AG04450 (cell line): ENCODE data around the gene EEF1G. TPM values are rescaled to one million over a fixed set of nuclear protein-coding genes. Genes with fewer than 3 reads are reported as not detected.

Source experiments
- CTCF ChIA-PET: fragments of 300-600, 350-600 bp; formaldehyde crosslinking; extraction: SDS; loops from one replicate; lab custom pipeline; 2022; ENCODE audit warnings: antibody characterized with exemption, inconsistent platforms; lab: Charles Lee
- POLR2A ChIA-PET: fragments of 350-600 bp; formaldehyde crosslinking; extraction: SDS; loops from one replicate; lab custom pipeline; 2021; ENCODE audit warnings: antibody characterized with exemption, inconsistent platforms; lab: Yijun Ruan, JAX
- DNase-seq: peaks from one replicate; pipeline ENCODE4 v3.0.0-alpha.2; 2011; ENCODE audit warnings: low read depth, low spot score
- H3K27ac ChIP-seq: one replicate; pipeline ENCODE4 v1.5.1; 2012; ENCODE audit warnings: low read depth, low read length, control low read depth
- H3K27me3 ChIP-seq: one replicate; pipeline ENCODE4 v1.6.0; 2012; ENCODE audit warnings: low read length; ENCODE audit not compliant: control insufficient read depth, insufficient read depth
- H3K4me3 ChIP-seq: 2 replicates; pipeline ENCODE4 v1.5.1; 2011; ENCODE audit warnings: mild to moderate bottlenecking, low read depth, low read length, control low read depth
- H3K9me3 ChIP-seq: 2 replicates; pipeline ENCODE4 v1.5.1; 2012; ENCODE audit warnings: low read length; ENCODE audit not compliant: control insufficient read depth, insufficient read depth
- polyA plus RNA-seq: library from polyadenylated mRNA; depleted of rRNA; stranded (reverse); fragments of >200 nt; gene quantifications from 2 replicates; pipeline ENCODE4 v1.2.3, GENCODE V29; 2011
- TF ChIP-seq, protein P1 (sequence below): IDR thresholded peaks from 2 replicates; pipeline ENCODE4 v1.5.1; 2011; ENCODE audit warnings: low read depth, low read length, control low read depth, inconsistent platforms

The EEF1G gene
- polyA plus RNA-seq, 1 experiment: 2,186 TPM

DNA sequence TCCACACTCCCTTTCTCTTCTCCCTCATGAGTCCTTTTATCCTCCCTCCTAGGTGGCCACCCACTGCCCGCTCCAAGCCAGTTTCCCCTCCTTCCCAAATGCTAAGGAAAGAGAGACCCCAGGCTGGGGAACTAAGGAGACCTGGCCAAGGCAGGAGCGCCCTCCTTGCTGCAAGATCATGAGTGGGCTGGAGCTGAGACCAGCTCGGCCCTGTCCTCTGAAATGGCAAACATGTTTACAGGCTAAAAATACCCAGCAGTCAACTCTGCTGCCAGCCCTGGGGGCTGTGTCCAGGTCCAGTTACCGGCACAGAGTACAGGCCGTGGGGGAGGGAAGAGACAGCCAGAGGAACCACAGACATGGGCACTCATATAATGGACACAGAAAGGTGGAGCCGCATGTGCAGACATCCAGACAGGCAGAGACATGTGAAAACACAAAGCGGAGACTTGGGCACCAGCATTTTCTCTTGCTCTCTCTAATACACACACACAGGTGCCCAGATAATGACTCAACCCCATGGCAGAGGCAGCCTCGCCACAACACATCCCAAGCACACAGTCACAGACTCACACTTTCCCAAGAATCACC lies 25.9 kb downstream of the EEF1G start:
- CTCF ChIA-PET: interaction anchor here (0.6 to 6.2 kb wide), 4 partner anchors 11 to 123 kb away, joined by 3 to 101 read pairs (median 10); no protein-coding TSS in a partner anchor

GRCh38 chr11:62546929-62547625 lies 26.6 kb downstream of the EEF1G start:
- ChIA-PET POLR2A (interaction anchor here (0.6 to 1.8 kb wide), 10 partner anchors 9 to 151 kb away, joined by 3 to 13 read pairs (median 4); partner anchors contain the start of genes B3GAT3, EEF1G and TUT1), CTCF (interaction anchor here (0.6 to 6.2 kb wide), 4 partner anchors 11 to 152 kb away, joined by 3 to 101 read pairs (median 10); no protein-coding TSS in a partner anchor)

More for the DNA sequence above, 25.9 kb downstream of the EEF1G start:
- Histone ChIP-seq H3K9me3 (peaks cover 6% of the 10 kb centered on the region; the same call in 1 of the 2 replicates), H3K27me3 (no peaks in the 10 kb centered on the region), H3K27ac (peak overlapping the region; percentile 57), H3K4me3 (peak overlapping the region; percentile 98)
- TF ChIP-seq, protein P1, sequence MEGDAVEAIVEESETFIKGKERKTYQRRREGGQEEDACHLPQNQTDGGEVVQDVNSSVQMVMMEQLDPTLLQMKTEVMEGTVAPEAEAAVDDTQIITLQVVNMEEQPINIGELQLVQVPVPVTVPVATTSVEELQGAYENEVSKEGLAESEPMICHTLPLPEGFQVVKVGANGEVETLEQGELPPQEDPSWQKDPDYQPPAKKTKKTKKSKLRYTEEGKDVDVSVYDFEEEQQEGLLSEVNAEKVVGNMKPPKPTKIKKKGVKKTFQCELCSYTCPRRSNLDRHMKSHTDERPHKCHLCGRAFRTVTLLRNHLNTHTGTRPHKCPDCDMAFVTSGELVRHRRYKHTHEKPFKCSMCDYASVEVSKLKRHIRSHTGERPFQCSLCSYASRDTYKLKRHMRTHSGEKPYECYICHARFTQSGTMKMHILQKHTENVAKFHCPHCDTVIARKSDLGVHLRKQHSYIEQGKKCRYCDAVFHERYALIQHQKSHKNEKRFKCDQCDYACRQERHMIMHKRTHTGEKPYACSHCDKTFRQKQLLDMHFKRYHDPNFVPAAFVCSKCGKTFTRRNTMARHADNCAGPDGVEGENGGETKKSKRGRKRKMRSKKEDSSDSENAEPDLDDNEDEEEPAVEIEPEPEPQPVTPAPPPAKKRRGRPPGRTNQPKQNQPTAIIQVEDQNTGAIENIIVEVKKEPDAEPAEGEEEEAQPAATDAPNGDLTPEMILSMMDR: no peak
- POLR2A ChIA-PET: interaction anchor here (1.1 to 1.8 kb wide), 4 partner anchors 8 to 152 kb away, joined by 3 to 13 read pairs (median 10); no protein-coding TSS in a partner anchor
- DNase-seq: no peak

GRCh38 chr11:62546244-62546928 lies 27.3 kb downstream of the EEF1G start, which contains the start of gene AHNAK:
Gene AHNAK, minus strand, starts transcription at chr11:62546806. Its CDS starts 10,708 bp downstream, at chr11:62536098.
- POLR2A ChIA-PET: interaction anchor here (0.6 to 1.9 kb wide), 11 partner anchors 9 to 151 kb away, joined by 3 to 13 read pairs (median 5); partner anchors contain the start of genes B3GAT3, EEF1G and TUT1
- Histone ChIP-seq H3K4me3 (peak within 1 kb of the TSS; percentile 98), H3K27me3 (no peaks in the 10 kb centered on the region), H3K27ac (peak within 1 kb of the TSS; percentile 68), H3K9me3 (peaks cover 6% of the 10 kb centered on the region; the same call in 1 of the 2 replicates)
- CTCF ChIA-PET: interaction anchor here (0.6 to 6.2 kb wide), 4 partner anchors 12 to 151 kb away, joined by 3 to 101 read pairs (median 10); no protein-coding TSS in a partner anchor
- TF ChIP-seq, protein P1: no peak
- DNase-seq: no peak

More at GRCh38 chr11:62546929-62547625, 26.6 kb downstream of the EEF1G start:
- no peak for DNase-seq
- TF ChIP-seq, protein P1: no peak
- H3K27me3 ChIP-seq: no peaks in the 10 kb centered on the region
- H3K27ac ChIP-seq: peak overlapping the region; percentile 57
- H3K9me3 ChIP-seq: peaks cover 6% of the 10 kb centered on the region; the same call in 1 of the 2 replicates
- peak overlapping the region; percentile 98 for H3K4me3 ChIP-seq

- TF ChIP-seq, protein P1: peak; percentile 3; the same call in 1 of the 2 replicates
- Histone ChIP-seq H3K27ac (peak overlapping the region; percentile 68), H3K27me3 (no peaks in the 10 kb centered on the region), H3K9me3 (peaks cover 6% of the 10 kb centered on the region; the same call in 1 of the 2 replicates), H3K4me3 (peak overlapping the region; percentile 98)
- ChIA-PET CTCF (interaction anchor here (1.3 to 6.2 kb wide), 4 partner anchors 13 to 166 kb away, joined by 3 to 137 read pairs (median 95); no protein-coding TSS in a partner anchor), POLR2A (interaction anchor here (0.5 to 3.5 kb wide), 7 partner anchors 8 to 134 kb away, joined by 3 to 28 read pairs (median 4); partner anchors contain the start of gene EEF1G)
- peak; percentile 80 for DNase-seq
These were observed 28.1 kb downstream of the EEF1G start for GRCh38 chr11:62545437-62546243.
